Keratinocyte (primary cell): ENCODE measurements around the gene NEUROD2. TPM values are rescaled to one million over a fixed set of nuclear protein-coding genes. Genes with fewer than 3 reads are reported as not detected.

Source experiments
- DNase-seq: peaks from one replicate; pipeline ENCODE4 v3.0.0-alpha.2; 2011; ENCODE audit warnings: low read depth, missing footprints, low spot score
- FAIRE-seq: peaks from 2 replicates; lab custom pipeline; 2011; peaks lifted over from hg19 to GRCh38; lab: Jason Lieb, UNC
- H2AFZ ChIP-seq: 2 replicates; pipeline ENCODE4 v1.6.0; 2012; ENCODE audit warnings: low read length, control low read depth, inconsistent platforms; ENCODE audit not compliant: control insufficient read depth
- H3K27ac ChIP-seq: 2 replicates; pipeline ENCODE4 v1.5.1; 2011; ENCODE audit warnings: low read length; ENCODE audit not compliant: control insufficient read depth, insufficient read depth
- H3K27me3 ChIP-seq: 3 replicates; pipeline ENCODE4 v1.6.0; 2011; ENCODE audit warnings: low read length; ENCODE audit not compliant: control insufficient read depth, insufficient read depth; ENCODE audit errors: extremely low read depth
- H3K36me3 ChIP-seq, 2 experiments: 2 replicates in 1 of 2; 3 replicates in 1 of 2; pipeline ENCODE4 v1.5.1; 2011; ENCODE audit warnings: low read length in 2 of 2, mild to moderate bottlenecking in 1 of 2; ENCODE audit not compliant: control insufficient read depth in 2 of 2, insufficient read depth in 2 of 2; ENCODE audit errors: extremely low read depth in 1 of 2
- H3K4me1 ChIP-seq: 3 replicates; pipeline ENCODE4 v1.5.1; 2011; ENCODE audit warnings: low read length; ENCODE audit not compliant: control insufficient read depth, insufficient read depth; ENCODE audit errors: extremely low read depth
- H3K4me2 ChIP-seq: 3 replicates; pipeline ENCODE4 v1.6.0; 2011; ENCODE audit warnings: low read depth, low read length; ENCODE audit not compliant: control insufficient read depth, insufficient read depth; ENCODE audit errors: extremely low read depth
- H3K4me3 ChIP-seq, 3 experiments: fragments of 200-600 bp in 1 of 3; sonication (generic) in 1 of 3; 2 replicates in 2 of 3; 3 replicates in 1 of 3; pipeline ENCODE4 v1.5.1; 2011 to 2016; ENCODE audit warnings: low read length in 3 of 3, mild to moderate bottlenecking in 3 of 3, control low read depth in 2 of 3, inconsistent platforms in 1 of 3, low read depth in 1 of 3, mixed read lengths in 1 of 3, mixed run types in 1 of 3, moderate library complexity in 1 of 3; ENCODE audit not compliant: control insufficient read depth in 2 of 3, insufficient read depth in 2 of 3; ENCODE audit errors: extremely low read depth in 1 of 3
- H3K79me2 ChIP-seq: 2 replicates; pipeline ENCODE4 v1.6.0; 2012; ENCODE audit warnings: low read length; ENCODE audit not compliant: control insufficient read depth, insufficient read depth
- H3K9ac ChIP-seq: 3 replicates; pipeline ENCODE4 v1.6.0; 2011; ENCODE audit warnings: low read length; ENCODE audit not compliant: control insufficient read depth, insufficient read depth; ENCODE audit errors: extremely low read depth
- H3K9me1 ChIP-seq: 3 replicates; pipeline ENCODE4 v1.6.0; 2011; ENCODE audit warnings: low read length; ENCODE audit not compliant: control insufficient read depth, insufficient read depth; ENCODE audit errors: extremely low read depth
- H3K9me3 ChIP-seq: 2 replicates; pipeline ENCODE4 v1.5.1; 2012; ENCODE audit warnings: low read depth, low read length; ENCODE audit not compliant: control insufficient read depth
- H4K20me1 ChIP-seq: 3 replicates; pipeline ENCODE4 v1.6.0; 2011; ENCODE audit warnings: low read length; ENCODE audit not compliant: control insufficient read depth, insufficient read depth; ENCODE audit errors: extremely low read depth
- EZH2 ChIP-seq: IDR thresholded peaks from one replicate; pipeline ENCODE4 v1.6.1; 2012; ENCODE audit warnings: inconsistent platforms, mild to moderate bottlenecking, low read length, moderate library complexity
- dilution Hi-C: fragments of 300-500 bp; cut with MboI; formaldehyde crosslinking; loops from one replicate; pipeline ENCODE4 v1.7.0; 2020; ENCODE audit warnings: low sequenced_read_pairs; ENCODE audit not compliant: extremely low pct_ligation_motif_present
- polyA minus RNA-seq, 3 experiments: library from RNA; depleted of rRNA, polyadenylated mRNA; stranded (reverse); fragments of >200 nt; gene quantifications; 1 replicate in 1 of 3; 2 replicates in 1 of 3; 3 replicates in 1 of 3; pipeline ENCODE4 v1.2.3, GENCODE V29; 2011
- polyA plus RNA-seq, 5 experiments: library from polyadenylated mRNA; depleted of rRNA in 3 of 5; stranded (reverse) in 3 of 5; stranded (forward) in 1 of 5; unstranded in 1 of 5; fragments of >200 nt; gene quantifications; 1 replicate in 1 of 5; 2 replicates in 3 of 5; 3 replicates in 1 of 5; pipeline versions ENCODE4 v1.2.1 to v1.2.3, GENCODE V29; 2011 to 2012; ENCODE audit warnings: missing spikeins in 2 of 5, low read depth in 1 of 5, low replicate concordance in 1 of 5
- TF ChIP-seq, protein P1 (sequence below), 3 experiments: IDR thresholded peaks in 1 of 3; conservative IDR thresholded peaks in 1 of 3; optimal IDR thresholded peaks in 1 of 3; 2 replicates in 2 of 3; 3 replicates in 1 of 3; pipeline versions ENCODE3 to v1.5.1; 2011; ENCODE audit warnings: low read length in 3 of 3, mild to moderate bottlenecking in 3 of 3, moderate library complexity in 2 of 3, control low read depth in 1 of 3, inconsistent platforms in 1 of 3; ENCODE audit not compliant: insufficient read depth in 2 of 3; ENCODE audit errors: extremely low read depth in 1 of 3

NEUROD2 gene
- polyA plus RNA-seq: not detected in 3 replicates
- polyA plus RNA-seq (2011; ENCODE audit: low read depth): not detected
- not detected in 2 replicates for polyA plus RNA-seq (2011; cell fraction: cytosol; rRNA removed)
- not detected in 2 replicates for polyA plus RNA-seq (2011; cell fraction: nucleus; rRNA removed)
- polyA plus RNA-seq (2012; ENCODE audit: low replicate concordance): 0.04 and 0.07 TPM in 2 replicates
- polyA minus RNA-seq: not detected in 3 replicates
- polyA minus RNA-seq (2011; cell fraction: cytosol; rRNA and poly(A)+ RNA removed): not detected
- not detected in 2 replicates for polyA minus RNA-seq (2011; cell fraction: nucleus; rRNA and poly(A)+ RNA removed)

DNA sequence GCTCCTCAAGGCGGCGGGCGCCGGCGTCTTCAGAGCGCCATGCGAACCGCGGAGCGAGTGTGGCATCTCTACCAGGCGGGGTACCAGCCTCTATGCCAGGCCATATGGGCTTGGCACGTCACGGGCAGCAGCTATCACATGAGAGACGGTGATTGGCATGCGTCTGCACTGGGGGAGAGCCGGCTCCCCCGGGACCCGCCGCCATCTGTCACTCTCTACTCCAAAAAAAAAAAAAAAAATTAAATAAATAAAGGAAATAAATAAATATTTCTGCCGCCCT lies at the start of gene NEUROD2:
Gene NEUROD2 (minus strand): TSS at position 70 of the 280 bp plus-strand sequence. CDS start 1,321 bp downstream, outside the sequence.
- DNase-seq (no peak), FAIRE-seq (no peak)
- Histone ChIP-seq H3K4me2 (peak within 1 kb of the TSS; percentile 62), H3K4me1 (peaks cover 27% of the 10 kb centered on the region), H3K36me3 (no peaks in the 10 kb centered on the region), H3K79me2 (no peaks in the 10 kb centered on the region), H3K4me3 (peak within 1 kb of the TSS in 2 of 3 experiments; percentile 18 to 22), H3K27ac (no peak within 1 kb of the TSS), H2AFZ (no peak within 1 kb of the TSS), H3K9ac (no peak within 1 kb of the TSS), H3K27me3 (peaks cover 76% of the 10 kb centered on the region), H3K9me3 (no peaks in the 10 kb centered on the region), H3K9me1 (no peaks in the 10 kb centered on the region), H4K20me1 (peaks cover 2% of the 10 kb centered on the region)
- dilution Hi-C loops: no loop called here
- TF ChIP-seq, protein P1, sequence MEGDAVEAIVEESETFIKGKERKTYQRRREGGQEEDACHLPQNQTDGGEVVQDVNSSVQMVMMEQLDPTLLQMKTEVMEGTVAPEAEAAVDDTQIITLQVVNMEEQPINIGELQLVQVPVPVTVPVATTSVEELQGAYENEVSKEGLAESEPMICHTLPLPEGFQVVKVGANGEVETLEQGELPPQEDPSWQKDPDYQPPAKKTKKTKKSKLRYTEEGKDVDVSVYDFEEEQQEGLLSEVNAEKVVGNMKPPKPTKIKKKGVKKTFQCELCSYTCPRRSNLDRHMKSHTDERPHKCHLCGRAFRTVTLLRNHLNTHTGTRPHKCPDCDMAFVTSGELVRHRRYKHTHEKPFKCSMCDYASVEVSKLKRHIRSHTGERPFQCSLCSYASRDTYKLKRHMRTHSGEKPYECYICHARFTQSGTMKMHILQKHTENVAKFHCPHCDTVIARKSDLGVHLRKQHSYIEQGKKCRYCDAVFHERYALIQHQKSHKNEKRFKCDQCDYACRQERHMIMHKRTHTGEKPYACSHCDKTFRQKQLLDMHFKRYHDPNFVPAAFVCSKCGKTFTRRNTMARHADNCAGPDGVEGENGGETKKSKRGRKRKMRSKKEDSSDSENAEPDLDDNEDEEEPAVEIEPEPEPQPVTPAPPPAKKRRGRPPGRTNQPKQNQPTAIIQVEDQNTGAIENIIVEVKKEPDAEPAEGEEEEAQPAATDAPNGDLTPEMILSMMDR (optimal IDR thresholded peaks at IDR 0.05 in 1 of 3, IDR thresholded peaks at IDR 0.05 in 1 of 3, conservative IDR thresholded peaks at IDR 0.05 in 1 of 3; ENCODE audit: extremely low read depth in 1 of 3, insufficient read depth in 2 of 3, low read length in 3 of 3): no peak
- peak; percentile 72 for TF ChIP-seq EZH2

- Histone ChIP-seq H3K4me2 (no peak overlapping the region), H3K27ac (no peak overlapping the region), H3K9me3 (no peaks in the 10 kb centered on the region), H3K79me2 (no peaks in the 10 kb centered on the region), H2AFZ (no peak overlapping the region), H4K20me1 (peaks cover 3% of the 10 kb centered on the region), H3K9ac (no peak overlapping the region), H3K36me3 (peaks cover 6 to 16% of the 10 kb centered on the region in 2 experiments), H3K9me1 (no peaks in the 10 kb centered on the region), H3K4me1 (no peaks in the 10 kb centered on the region), H3K4me3 (no peak overlapping the region), H3K27me3 (no peaks in the 10 kb centered on the region)
- no peak for TF ChIP-seq EZH2
- TF ChIP-seq, protein P1 (optimal IDR thresholded peaks at IDR 0.05 in 1 of 3, IDR thresholded peaks at IDR 0.05 in 1 of 3, conservative IDR thresholded peaks at IDR 0.05 in 1 of 3; ENCODE audit: extremely low read depth in 1 of 3, insufficient read depth in 2 of 3, low read length in 3 of 3): no peak
- no peak for DNase-seq
- dilution Hi-C loops: no loop called here
- no peak for FAIRE-seq
Observed at GRCh38 chr17:39655105-39655504, 47.4 kb upstream of the NEUROD2 start.
